NCI-H2029 treated with DMSO at 0.1 percent for 48 hours (cell line): ENCODE data around the gene GAK.
A peak's percentile ranks its signal among the peaks of the same experiment; 100 is the strongest.
"Not testable (repeated sequence)": the region's sequence is repeated elsewhere in the genome, so short reads cannot be mapped to it uniquely, and the experiment has no call there.

Experiments
- DNase-seq: peaks from one replicate; lab custom pipeline; 2025; lab: John Stamatoyannopoulos, UW

GAK gene

GRCh38 chr4:931960-932712 is at the start of gene GAK, which contains the start of gene TMEM175:
Gene GAK (minus strand): TSS chr4:932316. CDS start chr4:932187, 129 bp downstream.
Gene TMEM175 (plus strand): TSS chr4:932460. CDS start chr4:947740, 15,280 bp downstream.
- DNase-seq: peak; percentile 56

- no peak for DNase-seq
Observed at GRCh38 chr4:978957-979701, 47.0 kb upstream of the GAK start.

GRCh38 chr4:976016-976415 is 43.9 kb upstream of the GAK start:
- DNase-seq: not testable (repeated sequence)

- DNase-seq: no peak
Observed at GRCh38 chr4:974668-975067, 42.6 kb upstream of the GAK start.

- no peak for DNase-seq
Observed at GRCh38 chr4:973431-974397, 41.6 kb upstream of the GAK start, which contains the start of gene DGKQ. Gene DGKQ (minus strand): TSS chr4:973569. CDS start chr4:973482, 87 bp downstream.

GRCh38 chr4:972651-973424 is 40.7 kb upstream of the GAK start:
- no peak for DNase-seq

- DNase-seq: no peak
Observed at GRCh38 chr4:971666-972500, 39.8 kb upstream of the GAK start.

- DNase-seq: no peak
Observed at GRCh38 chr4:970854-971520, 38.9 kb upstream of the GAK start.

- DNase-seq: no peak
Observed at GRCh38 chr4:970046-970745, 38.1 kb upstream of the GAK start.

- no peak for DNase-seq
Observed at GRCh38 chr4:968621-969394, 36.7 kb upstream of the GAK start.

- no peak for DNase-seq
Observed at GRCh38 chr4:968221-968620, 36.1 kb upstream of the GAK start.

GRCh38 chr4:967113-968104 is 35.3 kb upstream of the GAK start:
- DNase-seq: no peak

- DNase-seq: no peak
Observed at GRCh38 chr4:966266-967112, 34.4 kb upstream of the GAK start.

- DNase-seq: no peak
Observed at GRCh38 chr4:965766-966134, 33.6 kb upstream of the GAK start.

- DNase-seq: no peak
Observed at GRCh38 chr4:965048-965765, 33.1 kb upstream of the GAK start.
